ENCODE data around the gene FNTB. TPM values are rescaled to one million over a fixed set of nuclear protein-coding genes. Genes with fewer than 3 reads are reported as not detected.

Gene FNTB
- total and polyA plus RNA-seq, 9 of the 15 experiments (the other 6 are each of a cell fraction or from before 2014, with no cell fraction given): 6.9 to 23.2 (median 12.2) TPM

- no peak for TF ChIP-seq DPF2 (IDR thresholded peaks at IDR 0.05)
- no peak for TF ChIP-seq NUFIP1 (IDR thresholded peaks at IDR 0.05; ENCODE audit: partially characterized antibody)
- no peak for TF ChIP-seq ZNF717 (CRISPR knock-in tag; IDR thresholded peaks at IDR 0.05)
- no peak for TF ChIP-seq ZNF696 (CRISPR knock-in tag; conservative IDR thresholded peaks at IDR 0.05)
- no peak for TF ChIP-seq ZBTB43 (CRISPR knock-in tag; IDR thresholded peaks at IDR 0.05)
- TF ChIP-seq SRSF1 (IDR thresholded peaks at IDR 0.05; ENCODE audit: low read depth, low read length): no peak
- TF ChIP-seq PYGO2 (tag; IDR thresholded peaks at IDR 0.05): no peak
- TF ChIP-seq PRDM10 (IDR thresholded peaks at IDR 0.05; ENCODE audit: partially characterized antibody): peak; percentile 95
- peak; percentile 14; the same call in 1 of the 2 replicates for TF ChIP-seq SMAD4 (CRISPR knock-in tag; conservative IDR thresholded peaks at IDR 0.05)
- TF ChIP-seq RBM39 (optimal IDR thresholded peaks at IDR 0.05; ENCODE audit: low read depth, low read length): no peak
- no peak for TF ChIP-seq HNRNPL (IDR thresholded peaks at IDR 0.05; ENCODE audit: low read depth, low read length)
- peak; percentile 4; the same call in 1 of the 2 replicates for TF ChIP-seq GABPB1 (CRISPR knock-in tag; IDR thresholded peaks at IDR 0.05)
- no peak for TF ChIP-seq ZNF407 (IDR thresholded peaks at IDR 0.05; ENCODE audit: low read depth)
- no peak for TF ChIP-seq ZNF232 (CRISPR knock-in tag; IDR thresholded peaks at IDR 0.05)
Measured at GRCh38 chr14:65102441-65103149, 115.9 kb downstream of the FNTB start, which contains the start of gene MAX (continued).

Data from K562 (cell line).